GM19193 (cell line): ENCODE measurements around the gene TICRR.

Source experiments
- POLR2A ChIP-seq: IDR thresholded peaks from 4 replicates; pipeline ENCODE4 v1.6.1; 2011; ENCODE audit not compliant: insufficient read depth, insufficient read length; ENCODE audit errors: extremely low read depth

The TICRR gene

GRCh38 chr15:89654301-89654761 is 79.1 kb downstream of the TICRR start:
- no peak for TF ChIP-seq POLR2A

- TF ChIP-seq POLR2A = no peak
Observed at GRCh38 chr15:89654847-89655805, 79.9 kb downstream of the TICRR start, which contains the start of gene KIF7. Gene KIF7 (minus strand): TSS chr15:89655467. CDS start chr15:89652930, 2,537 bp downstream.

- TF ChIP-seq POLR2A = no peak
Observed at GRCh38 chr15:89656116-89656815, 81.0 kb downstream of the TICRR start.

- TF ChIP-seq POLR2A = no peak
Observed at GRCh38 chr15:89657686-89658200, 82.5 kb downstream of the TICRR start.

- TF ChIP-seq POLR2A = no peak
Observed at GRCh38 chr15:89659295-89659694, 84.0 kb downstream of the TICRR start.

- TF ChIP-seq POLR2A = no peak
Observed at GRCh38 chr15:89660556-89660955, 85.3 kb downstream of the TICRR start.

GRCh38 chr15:89662893-89663626 is 87.8 kb downstream of the TICRR start:
- TF ChIP-seq POLR2A = no peak

- TF ChIP-seq POLR2A = no peak
Observed at GRCh38 chr15:89664441-89665350, 89.4 kb downstream of the TICRR start.

GRCh38 chr15:89665449-89666181 is 90.3 kb downstream of the TICRR start:
- TF ChIP-seq POLR2A = no peak

- no peak for TF ChIP-seq POLR2A
Observed at GRCh38 chr15:89666184-89666857, 91.1 kb downstream of the TICRR start.

- TF ChIP-seq POLR2A = no peak
Observed at GRCh38 chr15:89666858-89667705, 91.8 kb downstream of the TICRR start.

- no peak for TF ChIP-seq POLR2A
Observed at GRCh38 chr15:89667706-89667960, 92.4 kb downstream of the TICRR start.
